IMR-90 (cell line): Measurements from ENCODE around the gene LRRC40. TPM values are rescaled to one million over a fixed set of nuclear protein-coding genes. Genes with fewer than 3 reads are reported as not detected.

Experiments
- ATAC-seq: fragments of 200-7000 bp; cut with Tn5 transposase; 2 replicates; pipeline ENCODE4 v1.9.1; 2020; ENCODE audit warnings: low read depth, mild to moderate bottlenecking, moderate library complexity
- BruUV-seq: library from RNA; stranded (reverse); fragments of 400-500 nt; replicated peaks from 2 replicates; lab custom pipeline; 2021; lab: Mats Ljungman, UMichigan
- CTCF ChIA-PET: fragments of 300-600 bp; formaldehyde crosslinking; extraction: SDS; loops from one replicate; lab custom pipeline; 2021; ENCODE audit warnings: antibody characterized with exemption; lab: Yijun Ruan, JAX
- POLR2A ChIA-PET: fragments of 300-600 bp; sonication (Branson Sonifier 250); formaldehyde crosslinking; loops from one replicate; lab custom pipeline; 2022; ENCODE audit warnings: antibody characterized with exemption; ENCODE audit not compliant: unreplicated experiment; lab: Charles Lee
- DNase-seq: peaks from one replicate; pipeline ENCODE4 v3.0.0; 2013
- H2AFZ ChIP-seq: replicated peaks from 2 replicates; pipeline ENCODE3; 2013; ENCODE audit warnings: low read length, mild to moderate bottlenecking; ENCODE audit not compliant: poor library complexity
- H2AK5ac ChIP-seq: 2 replicates; pipeline ENCODE4 v1.6.1; 2013; ENCODE audit warnings: low read depth, low read length, inconsistent platforms
- H2AK9ac ChIP-seq: replicated peaks from 2 replicates; pipeline ENCODE3; 2013; ENCODE audit warnings: mild to moderate bottlenecking, low read depth, low read length, moderate library complexity; ENCODE audit not compliant: poor library complexity
- H2BK120ac ChIP-seq: 2 replicates; pipeline ENCODE4 v1.6.1; 2013; ENCODE audit warnings: low read depth, low read length, inconsistent platforms
- H2BK15ac ChIP-seq: 3 replicates; pipeline ENCODE4 v1.6.1; 2013; ENCODE audit warnings: low read depth, low read length, inconsistent platforms
- H2BK20ac ChIP-seq: 2 replicates; pipeline ENCODE4 v1.6.1; 2013; ENCODE audit warnings: low read depth, mild to moderate bottlenecking, inconsistent platforms, low read length, moderate library complexity
- H2BK5ac ChIP-seq: 2 replicates; pipeline ENCODE4 v1.6.1; 2013; ENCODE audit warnings: mild to moderate bottlenecking, low read depth, low read length, inconsistent platforms; ENCODE audit not compliant: poor library complexity, severe bottlenecking
- H3K14ac ChIP-seq: replicated peaks from 2 replicates; pipeline ENCODE4 v1.6.1; 2013; ENCODE audit warnings: low read depth, low read length, inconsistent platforms
- H3K18ac ChIP-seq: 2 replicates; pipeline ENCODE4 v1.6.1; 2013; ENCODE audit warnings: low read depth, low read length, control low read depth
- H3K23ac ChIP-seq: 2 replicates; pipeline ENCODE4 v1.6.1; 2013; ENCODE audit warnings: low read depth, low read length, inconsistent platforms
- H3K27ac ChIP-seq: 2 replicates; pipeline ENCODE4 v1.5.1; 2013; ENCODE audit warnings: mild to moderate bottlenecking, control low read depth, low read length; ENCODE audit not compliant: insufficient read depth
- H3K27me3 ChIP-seq: 2 replicates; pipeline ENCODE4 v1.6.1; 2013; ENCODE audit warnings: low read length; ENCODE audit not compliant: control insufficient read depth, insufficient read depth
- H3K36me3 ChIP-seq: 2 replicates; pipeline ENCODE4 v1.6.1; 2013; ENCODE audit warnings: low read length, mixed read lengths; ENCODE audit not compliant: control insufficient read depth, insufficient read depth
- H3K4ac ChIP-seq: 2 replicates; pipeline ENCODE4 v1.6.1; 2013; ENCODE audit warnings: low read depth, low read length, inconsistent platforms
- H3K4me1 ChIP-seq: 2 replicates; pipeline ENCODE4 v1.6.1; 2013; ENCODE audit warnings: low read length, mixed read lengths; ENCODE audit not compliant: control insufficient read depth, insufficient read depth
- H3K4me2 ChIP-seq: 2 replicates; pipeline ENCODE4 v1.6.1; 2013; ENCODE audit warnings: low read depth, mild to moderate bottlenecking, control low read depth, low read length, moderate library complexity
- H3K4me3 ChIP-seq: 2 replicates; pipeline ENCODE4 v1.5.1; 2013; ENCODE audit warnings: low read depth, mild to moderate bottlenecking, control low read depth, low read length, moderate library complexity; ENCODE audit not compliant: insufficient read depth
- H3K56ac ChIP-seq: 2 replicates; pipeline ENCODE4 v1.6.1; 2013; ENCODE audit warnings: low read length, inconsistent platforms; ENCODE audit not compliant: insufficient read depth; ENCODE audit errors: extremely low read depth
- H3K79me1 ChIP-seq, 2 experiments: 2 replicates each; pipeline ENCODE4 v1.6.1; 2013; ENCODE audit warnings: low read length in 2 of 2, inconsistent platforms in 1 of 2, low read depth in 1 of 2
- H3K9ac ChIP-seq: 2 replicates; pipeline ENCODE4 v1.6.1; 2013; ENCODE audit warnings: low read depth, low read length, control low read depth
- H3K9me1 ChIP-seq: 2 replicates; pipeline ENCODE4 v1.6.1; 2013; ENCODE audit warnings: low read length, inconsistent platforms; ENCODE audit not compliant: insufficient read depth
- H3K9me3 ChIP-seq: 2 replicates; pipeline ENCODE4 v1.6.1; 2013; ENCODE audit warnings: low read length; ENCODE audit not compliant: control insufficient read depth, insufficient read depth
- H4K20me1 ChIP-seq: 2 replicates; pipeline ENCODE4 v1.6.1; 2013; ENCODE audit warnings: low read length, inconsistent platforms; ENCODE audit not compliant: insufficient read depth
- H4K5ac ChIP-seq: 2 replicates; pipeline ENCODE4 v1.6.1; 2013; ENCODE audit warnings: mild to moderate bottlenecking, low read depth, low read length, control low read depth
- H4K8ac ChIP-seq, 2 experiments: 2 replicates each; pipeline ENCODE4 v1.6.1; 2013; ENCODE audit warnings: low read depth in 2 of 2, low read length in 2 of 2, control low read depth in 1 of 2, inconsistent platforms in 1 of 2
- H4K91ac ChIP-seq: 2 replicates; pipeline ENCODE4 v1.6.1; 2013; ENCODE audit warnings: low read depth, low read length, inconsistent platforms; ENCODE audit not compliant: insufficient read depth
- BHLHE40 ChIP-seq: fragments of 150-350 bp; IDR thresholded peaks from 2 replicates; pipeline ENCODE4 v1.6.1; 2016; ENCODE audit warnings: mild to moderate bottlenecking, low read depth, low read length
- CEBPB ChIP-seq: IDR thresholded peaks from 2 replicates; pipeline ENCODE4 v1.6.1; 2012; ENCODE audit warnings: low read depth, low read length, improper control_type of control experiment
- CHD1 ChIP-seq: IDR thresholded peaks from 2 replicates; pipeline ENCODE4 v1.6.1; 2012; ENCODE audit warnings: low read depth, low read length, improper control_type of control experiment
- FOS ChIP-seq: fragments of 150-350 bp; IDR thresholded peaks from 2 replicates; pipeline ENCODE4 v1.6.1; 2016; ENCODE audit warnings: low read depth, low read length
- MAFK ChIP-seq: IDR thresholded peaks from 2 replicates; pipeline ENCODE4 v1.6.1; 2012; ENCODE audit warnings: low read depth, low read length, improper control_type of control experiment
- MAZ ChIP-seq: IDR thresholded peaks from 2 replicates; pipeline ENCODE4 v1.6.1; 2012; ENCODE audit warnings: low read depth, mild to moderate bottlenecking, low read length, improper control_type of control experiment, moderate library complexity, borderline replicate concordance
- MXI1 ChIP-seq: IDR thresholded peaks from 2 replicates; pipeline ENCODE4 v1.6.1; 2012; ENCODE audit warnings: low read depth, mild to moderate bottlenecking, low read length, moderate library complexity, borderline replicate concordance
- NFE2L2 ChIP-seq: fragments of 150-350 bp; IDR thresholded peaks from 2 replicates; pipeline ENCODE4 v1.6.1; 2016; ENCODE audit warnings: low read depth, mild to moderate bottlenecking, low read length
- POLR2A ChIP-seq: IDR thresholded peaks from 2 replicates; pipeline ENCODE4 v1.6.1; 2012; ENCODE audit warnings: mild to moderate bottlenecking, low read depth, low read length
- RCOR1 ChIP-seq: IDR thresholded peaks from 2 replicates; pipeline ENCODE4 v1.6.1; 2012; ENCODE audit warnings: mild to moderate bottlenecking, low read length, improper control_type of control experiment; ENCODE audit not compliant: insufficient replicate concordance
- RFX5 ChIP-seq: IDR thresholded peaks from 2 replicates; pipeline ENCODE4 v1.8.0; 2012; ENCODE audit warnings: low read depth, mild to moderate bottlenecking, low read length, moderate library complexity
- WGBS, 2 experiments: methylation state at CpG; one replicate each; pipeline versions ENCODE4 v1.1.5 to v1.1.7; 2013; ENCODE audit warnings: missing lambda C conversion rate in 2 of 2; ENCODE audit not compliant: insufficient read length in 1 of 2; ENCODE audit errors: extremely low coverage in 2 of 2; 5-methylcytosine and 5-hydroxymethylcytosine counted together
- dilution Hi-C: fragments of 300-500 bp; cut with HindIII; formaldehyde crosslinking; loops from one replicate; pipeline ENCODE4 v1.14.3; 2018; ENCODE audit warnings: low sequenced_read_pairs; ENCODE audit not compliant: unreplicated experiment
- in situ Hi-C: fragments of 300-500 bp; cut with MboI; formaldehyde crosslinking; loops from 3 replicates; pipeline ENCODE4 v1.14.3; 2019; ENCODE audit warnings: low sequenced_read_pairs, inconsistent platforms, mixed read lengths
- intact Hi-C: fragments of 100-400 bp; cut with micrococcal nuclease; formaldehyde crosslinking; loops from 2 replicates; pipeline ENCODE4 v1.10.0; 2022
- polyA plus RNA-seq, 3 experiments: library from polyadenylated mRNA; depleted of rRNA; stranded (reverse); fragments of >200 nt; gene quantifications; 2 replicates each; pipeline ENCODE4 v1.2.3, GENCODE V29; 2012; ENCODE audit warnings: low replicate concordance in 1 of 3
- total RNA-seq: library from RNA; depleted of rRNA; stranded (reverse); fragments of >200 nt; gene quantifications from 2 replicates; pipeline ENCODE4 v1.2.3, GENCODE V29; 2012
- TF ChIP-seq, protein P1 (sequence below): fragments of 150-350 bp; IDR thresholded peaks from 2 replicates; pipeline ENCODE4 v1.6.1; 2016; ENCODE audit warnings: low read depth, mild to moderate bottlenecking, low read length, moderate library complexity, borderline replicate concordance
- TF ChIP-seq, protein P2 (sequence below): conservative IDR thresholded peaks from 2 replicates; pipeline ENCODE4 v1.5.1; 2012; ENCODE audit warnings: mild to moderate bottlenecking, low read depth, low read length, improper control_type of control experiment
- TF ChIP-seq, protein P3 (sequence below): fragments of 150-350 bp; IDR thresholded peaks from 2 replicates; pipeline ENCODE4 v1.6.1; 2017; ENCODE audit warnings: mild to moderate bottlenecking, antibody characterized with exemption, low read length, low read depth

Gene LRRC40
- total and polyA plus RNA-seq, 2 of the 4 experiments (the other 2 are of a cell fraction): 11.1 to 17.4 TPM

DNA sequence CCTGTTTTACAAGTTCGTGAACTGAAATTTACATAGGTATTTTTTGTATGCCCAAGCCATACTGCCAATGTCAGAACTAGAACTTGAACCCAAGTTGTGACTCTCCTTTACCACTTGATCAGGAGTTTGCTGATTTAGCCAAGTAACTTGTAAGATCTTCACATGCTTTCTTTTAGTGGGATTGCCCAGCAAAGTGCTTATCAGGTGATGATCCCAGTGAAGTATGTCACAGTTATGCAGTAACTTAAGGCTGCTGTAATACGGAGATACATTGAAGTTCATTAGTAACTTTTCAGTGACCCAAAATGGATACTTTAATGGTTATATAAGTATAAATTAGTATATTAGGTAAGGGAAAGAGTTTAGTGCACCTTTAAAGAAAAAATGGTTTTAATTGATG is 19.6 kb upstream of the LRRC40 start:
- H3K36me3 ChIP-seq: peaks cover 15% of the 10 kb centered on the region

More for the DNA sequence above, 19.6 kb upstream of the LRRC40 start:
- dilution Hi-C loops (no loop called here), intact Hi-C loops (loop anchor here (5.0 to 10.0 kb wide), 2 partner anchors 127 to 190 kb away; partner anchors contain the start of gene ANKRD13C), in situ Hi-C loops (no loop called here)
- no peaks in the 10 kb centered on the region for H3K27me3 ChIP-seq
- no peak overlapping the region for H2AFZ ChIP-seq
- ATAC-seq: no peak
- DNase-seq: no peak
- H3K79me1 ChIP-seq: peaks cover 13 to 50% of the 10 kb centered on the region in 2 experiments
- peaks cover 4% of the 10 kb centered on the region; the same call in 1 of the 2 replicates for H3K9me1 ChIP-seq
- no peak overlapping the region for H3K27ac ChIP-seq
- H3K4me3 ChIP-seq: no peak overlapping the region
- H2BK15ac ChIP-seq: no peak overlapping the region
- BruUV-seq: no TSS peak
- no peak overlapping the region for H3K18ac ChIP-seq
- no peak overlapping the region for H4K5ac ChIP-seq
- H3K4me2 ChIP-seq: no peak overlapping the region
- POLR2A ChIA-PET: no interaction called here
- H4K8ac ChIP-seq: no peak overlapping the region
- CTCF ChIA-PET: no interaction called here
- no peaks in the 10 kb centered on the region for H3K9me3 ChIP-seq
- H3K9ac ChIP-seq: no peak overlapping the region
- H3K23ac ChIP-seq: no peak overlapping the region
- H3K56ac ChIP-seq: no peak overlapping the region
- no peak for TF ChIP-seq CEBPB
- no peak for TF ChIP-seq FOS
- TF ChIP-seq BHLHE40: no peak
- TF ChIP-seq, protein P1, sequence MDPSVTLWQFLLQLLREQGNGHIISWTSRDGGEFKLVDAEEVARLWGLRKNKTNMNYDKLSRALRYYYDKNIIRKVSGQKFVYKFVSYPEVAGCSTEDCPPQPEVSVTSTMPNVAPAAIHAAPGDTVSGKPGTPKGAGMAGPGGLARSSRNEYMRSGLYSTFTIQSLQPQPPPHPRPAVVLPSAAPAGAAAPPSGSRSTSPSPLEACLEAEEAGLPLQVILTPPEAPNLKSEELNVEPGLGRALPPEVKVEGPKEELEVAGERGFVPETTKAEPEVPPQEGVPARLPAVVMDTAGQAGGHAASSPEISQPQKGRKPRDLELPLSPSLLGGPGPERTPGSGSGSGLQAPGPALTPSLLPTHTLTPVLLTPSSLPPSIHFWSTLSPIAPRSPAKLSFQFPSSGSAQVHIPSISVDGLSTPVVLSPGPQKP: no peak
- TF ChIP-seq MAZ: no peak
- TF ChIP-seq RCOR1: no peak
- TF ChIP-seq MXI1: no peak
- TF ChIP-seq POLR2A: no peak
- TF ChIP-seq, protein P2, sequence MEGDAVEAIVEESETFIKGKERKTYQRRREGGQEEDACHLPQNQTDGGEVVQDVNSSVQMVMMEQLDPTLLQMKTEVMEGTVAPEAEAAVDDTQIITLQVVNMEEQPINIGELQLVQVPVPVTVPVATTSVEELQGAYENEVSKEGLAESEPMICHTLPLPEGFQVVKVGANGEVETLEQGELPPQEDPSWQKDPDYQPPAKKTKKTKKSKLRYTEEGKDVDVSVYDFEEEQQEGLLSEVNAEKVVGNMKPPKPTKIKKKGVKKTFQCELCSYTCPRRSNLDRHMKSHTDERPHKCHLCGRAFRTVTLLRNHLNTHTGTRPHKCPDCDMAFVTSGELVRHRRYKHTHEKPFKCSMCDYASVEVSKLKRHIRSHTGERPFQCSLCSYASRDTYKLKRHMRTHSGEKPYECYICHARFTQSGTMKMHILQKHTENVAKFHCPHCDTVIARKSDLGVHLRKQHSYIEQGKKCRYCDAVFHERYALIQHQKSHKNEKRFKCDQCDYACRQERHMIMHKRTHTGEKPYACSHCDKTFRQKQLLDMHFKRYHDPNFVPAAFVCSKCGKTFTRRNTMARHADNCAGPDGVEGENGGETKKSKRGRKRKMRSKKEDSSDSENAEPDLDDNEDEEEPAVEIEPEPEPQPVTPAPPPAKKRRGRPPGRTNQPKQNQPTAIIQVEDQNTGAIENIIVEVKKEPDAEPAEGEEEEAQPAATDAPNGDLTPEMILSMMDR: no peak
- no peak for TF ChIP-seq CHD1
- TF ChIP-seq, protein P3, sequence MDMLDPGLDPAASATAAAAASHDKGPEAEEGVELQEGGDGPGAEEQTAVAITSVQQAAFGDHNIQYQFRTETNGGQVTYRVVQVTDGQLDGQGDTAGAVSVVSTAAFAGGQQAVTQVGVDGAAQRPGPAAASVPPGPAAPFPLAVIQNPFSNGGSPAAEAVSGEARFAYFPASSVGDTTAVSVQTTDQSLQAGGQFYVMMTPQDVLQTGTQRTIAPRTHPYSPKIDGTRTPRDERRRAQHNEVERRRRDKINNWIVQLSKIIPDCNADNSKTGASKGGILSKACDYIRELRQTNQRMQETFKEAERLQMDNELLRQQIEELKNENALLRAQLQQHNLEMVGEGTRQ: no peak
- TF ChIP-seq RFX5: no peak
- no peak for TF ChIP-seq NFE2L2
- no peak for TF ChIP-seq MAFK
- WGBS, 2 experiments: no CpG with 5 or more reads among the region's 2 CpGs
- H3K14ac ChIP-seq: no peak overlapping the region
- H2BK5ac ChIP-seq: no peak overlapping the region
- H2BK20ac ChIP-seq: no peak overlapping the region
- peaks cover 6% of the 10 kb centered on the region for H3K4me1 ChIP-seq
- no peak overlapping the region for H4K91ac ChIP-seq
- peaks cover 43% of the 10 kb centered on the region for H4K20me1 ChIP-seq
- H2BK120ac ChIP-seq: no peak overlapping the region
- no peak overlapping the region for H2AK9ac ChIP-seq
- no peak overlapping the region for H2AK5ac ChIP-seq
- H3K4ac ChIP-seq: no peak overlapping the region
